COLO668 (cell line): ENCODE measurements around the gene IGSF9.

Experiments
- DNase-seq: peaks from one replicate; lab custom pipeline; 2025; ENCODE audit not compliant: unreplicated experiment; lab: John Stamatoyannopoulos, UW

The IGSF9 gene

DNA sequence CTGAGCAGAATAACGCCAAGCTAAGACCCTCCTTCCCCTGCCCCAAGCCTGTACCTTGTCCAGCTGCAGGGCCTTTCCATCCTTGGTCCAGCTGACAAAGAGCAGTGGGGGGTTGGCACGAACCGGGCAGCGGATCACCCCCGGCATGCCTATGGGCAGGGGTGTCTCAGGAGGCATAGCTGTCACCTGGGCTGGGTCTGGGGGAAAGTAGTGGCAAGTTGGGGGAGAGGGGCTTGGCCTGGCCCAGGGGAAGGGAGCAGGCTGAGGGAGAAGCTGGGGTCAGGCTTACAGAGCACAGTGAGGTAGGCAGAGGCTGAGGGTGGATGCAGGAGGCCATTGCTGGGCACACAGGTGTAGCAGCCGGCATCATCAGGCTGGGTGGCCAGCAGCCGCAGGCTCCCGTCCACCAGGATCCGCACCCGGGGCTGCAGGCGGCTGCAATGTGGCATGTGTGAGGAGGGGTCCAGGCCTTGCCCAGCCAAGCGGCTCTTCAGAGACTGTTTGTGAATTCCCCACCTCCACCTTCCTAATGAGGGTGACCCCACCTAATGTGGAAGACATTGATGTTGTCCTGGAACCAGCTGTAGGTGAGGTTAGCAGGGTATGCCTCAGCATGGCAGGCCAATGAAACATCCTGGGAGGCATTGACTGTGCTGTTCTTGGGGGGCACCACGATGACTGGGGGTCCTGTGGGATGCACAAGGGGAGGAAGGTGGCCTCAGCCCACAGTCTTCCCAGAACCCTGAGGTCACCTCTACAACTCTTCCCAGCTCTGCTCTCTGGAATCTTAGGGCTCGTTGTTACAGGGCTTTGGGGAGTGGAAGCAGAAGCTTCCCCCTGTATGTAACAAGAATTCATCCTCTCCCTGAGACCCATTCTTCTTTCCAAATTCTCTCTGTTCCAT, 11.0 kb downstream of the IGSF9 start:
- no peak for DNase-seq

DNA sequence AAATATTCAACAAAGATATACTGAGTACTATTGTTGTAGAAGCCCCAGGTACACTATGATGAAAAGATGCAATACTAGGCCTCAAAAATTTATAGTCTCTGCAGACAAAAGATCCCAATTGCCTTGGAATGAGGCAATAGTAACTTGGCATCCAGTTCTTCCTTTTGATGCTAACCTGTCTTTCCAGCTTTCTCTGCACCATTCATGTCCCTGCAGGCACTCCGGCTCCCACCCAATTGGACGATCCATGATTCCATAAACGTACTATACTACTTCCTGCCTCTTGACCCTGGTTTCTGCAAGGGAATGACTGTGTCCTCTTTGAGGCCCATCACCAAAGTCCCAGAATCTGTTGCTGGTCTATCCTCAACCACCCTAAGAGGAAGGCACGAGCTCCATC, 12.1 kb downstream of the IGSF9 start:
- DNase-seq = no peak

- DNase-seq = no peak
Measured at GRCh38 chr1:159932296-159933285, 12.8 kb downstream of the IGSF9 start.

- DNase-seq = no peak
Measured at GRCh38 chr1:159931795-159932173, 13.6 kb downstream of the IGSF9 start.

DNA sequence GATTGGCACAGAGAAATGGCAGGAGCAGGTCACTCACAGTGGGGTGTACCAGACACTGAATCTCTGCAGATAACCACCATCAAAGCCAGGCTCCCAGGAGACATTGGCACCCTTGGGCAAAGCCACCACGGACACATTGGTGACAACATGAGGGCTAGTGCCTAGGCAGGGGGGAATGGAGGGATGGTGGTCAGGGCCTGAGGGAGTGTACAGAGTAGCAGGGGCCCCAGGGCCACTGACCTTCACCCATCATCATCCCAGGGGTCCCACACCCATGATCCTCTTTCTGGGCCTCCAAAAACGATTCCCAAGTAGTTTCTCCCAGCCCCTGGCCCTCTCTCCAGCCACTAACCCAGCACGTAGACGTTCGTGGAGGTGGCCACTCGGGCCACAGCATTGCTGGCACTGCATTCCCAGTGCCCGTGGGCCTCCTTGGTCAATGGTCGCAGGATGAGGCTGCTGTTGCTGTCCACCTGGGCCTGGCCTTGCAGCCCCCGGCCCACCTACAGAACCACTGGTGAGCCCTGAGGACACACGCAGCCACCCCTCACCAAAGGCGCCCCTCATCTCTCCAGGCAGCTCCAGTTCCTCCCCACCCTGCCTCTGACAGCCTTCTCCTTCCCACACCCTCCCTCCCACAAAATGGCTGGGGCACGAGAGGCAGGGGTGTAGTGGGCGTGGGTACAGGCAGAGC, 14.2 kb downstream of the IGSF9 start:
- DNase-seq = no peak

GRCh38 chr1:159930634-159931033, 14.8 kb downstream of the IGSF9 start:
- DNase-seq = no peak

- DNase-seq = no peak
Measured at GRCh38 chr1:159930216-159930615, 15.2 kb downstream of the IGSF9 start.

DNA sequence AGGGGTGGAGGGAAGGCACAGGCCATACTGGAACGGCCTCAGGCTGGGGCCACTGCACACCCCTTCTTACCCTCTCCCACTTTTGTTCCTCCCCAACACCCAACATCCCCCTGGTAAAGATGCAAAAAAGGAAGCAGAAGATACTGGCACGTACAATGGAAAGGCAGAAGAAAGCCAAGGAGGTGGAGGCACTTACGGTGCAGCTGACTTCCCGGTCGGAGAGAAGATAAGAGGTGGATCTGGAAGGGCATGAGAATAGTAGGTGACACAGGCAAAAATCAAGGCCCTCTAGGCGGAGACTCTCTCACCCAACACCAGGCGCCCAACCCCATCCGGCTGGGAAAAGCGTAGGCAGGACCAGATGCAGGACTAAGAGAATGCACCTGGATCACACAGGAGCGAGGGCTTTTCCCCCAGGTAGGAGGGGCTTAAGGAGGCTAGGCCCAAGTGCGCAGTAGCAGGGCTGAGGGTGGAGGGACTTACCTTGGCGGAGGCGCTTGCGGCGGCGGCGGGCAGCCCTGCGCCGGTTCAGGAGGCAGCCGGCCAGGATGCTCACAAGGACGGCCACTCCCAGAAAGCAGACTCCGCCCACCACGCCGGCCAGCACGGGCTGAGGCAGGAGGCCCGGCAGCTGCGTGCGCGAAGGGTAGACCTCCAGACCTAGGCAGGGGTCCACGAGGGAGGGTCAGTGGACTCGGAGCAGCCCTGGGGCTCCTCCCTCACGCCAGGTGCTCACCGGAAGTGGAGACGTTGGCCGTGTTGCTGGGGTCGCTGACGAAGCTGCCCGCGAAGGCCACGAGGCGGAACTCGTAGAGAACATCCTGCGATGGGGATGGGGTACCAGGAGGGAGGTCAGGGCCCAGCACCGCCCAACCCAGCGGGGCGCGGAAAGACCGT, 16.0 kb downstream of the IGSF9 start:
- DNase-seq = peak; percentile 94

DNA sequence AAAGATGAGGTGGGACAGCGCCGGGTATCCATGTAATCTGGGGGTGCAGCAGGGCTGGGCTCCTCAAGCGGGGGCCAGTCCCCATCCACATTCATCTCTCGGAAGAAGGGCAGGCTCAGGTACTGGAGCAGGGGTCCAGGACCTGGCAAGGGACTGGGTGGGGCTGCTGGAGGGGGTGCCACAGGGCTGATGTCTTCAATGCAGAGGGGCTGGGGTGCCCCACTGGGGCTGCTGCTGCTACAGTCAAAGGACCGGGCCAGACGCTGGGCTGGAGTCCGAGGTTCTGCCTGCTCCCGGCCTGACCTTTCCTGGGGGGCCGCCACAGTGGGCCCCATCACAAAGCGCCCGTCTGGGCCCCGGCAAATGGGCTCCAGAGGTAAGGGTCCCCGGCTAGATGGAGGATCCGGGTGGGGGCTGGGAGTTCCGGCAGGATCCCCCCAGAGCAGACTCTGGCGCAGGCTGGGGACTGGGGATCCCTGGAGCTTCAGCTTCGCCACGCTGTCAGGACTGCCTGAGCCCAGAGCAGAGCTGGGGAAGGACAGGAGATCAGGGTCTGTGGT, 16.8 kb downstream of the IGSF9 start:
- peak; percentile 38 for DNase-seq

- peak; percentile 57 for DNase-seq
Measured at GRCh38 chr1:159927849-159928431, 17.5 kb downstream of the IGSF9 start.

- no peak for DNase-seq
Measured at GRCh38 chr1:159927211-159927848, 18.1 kb downstream of the IGSF9 start.

GRCh38 chr1:159925719-159926078, 19.7 kb downstream of the IGSF9 start:
- DNase-seq = no peak

DNA sequence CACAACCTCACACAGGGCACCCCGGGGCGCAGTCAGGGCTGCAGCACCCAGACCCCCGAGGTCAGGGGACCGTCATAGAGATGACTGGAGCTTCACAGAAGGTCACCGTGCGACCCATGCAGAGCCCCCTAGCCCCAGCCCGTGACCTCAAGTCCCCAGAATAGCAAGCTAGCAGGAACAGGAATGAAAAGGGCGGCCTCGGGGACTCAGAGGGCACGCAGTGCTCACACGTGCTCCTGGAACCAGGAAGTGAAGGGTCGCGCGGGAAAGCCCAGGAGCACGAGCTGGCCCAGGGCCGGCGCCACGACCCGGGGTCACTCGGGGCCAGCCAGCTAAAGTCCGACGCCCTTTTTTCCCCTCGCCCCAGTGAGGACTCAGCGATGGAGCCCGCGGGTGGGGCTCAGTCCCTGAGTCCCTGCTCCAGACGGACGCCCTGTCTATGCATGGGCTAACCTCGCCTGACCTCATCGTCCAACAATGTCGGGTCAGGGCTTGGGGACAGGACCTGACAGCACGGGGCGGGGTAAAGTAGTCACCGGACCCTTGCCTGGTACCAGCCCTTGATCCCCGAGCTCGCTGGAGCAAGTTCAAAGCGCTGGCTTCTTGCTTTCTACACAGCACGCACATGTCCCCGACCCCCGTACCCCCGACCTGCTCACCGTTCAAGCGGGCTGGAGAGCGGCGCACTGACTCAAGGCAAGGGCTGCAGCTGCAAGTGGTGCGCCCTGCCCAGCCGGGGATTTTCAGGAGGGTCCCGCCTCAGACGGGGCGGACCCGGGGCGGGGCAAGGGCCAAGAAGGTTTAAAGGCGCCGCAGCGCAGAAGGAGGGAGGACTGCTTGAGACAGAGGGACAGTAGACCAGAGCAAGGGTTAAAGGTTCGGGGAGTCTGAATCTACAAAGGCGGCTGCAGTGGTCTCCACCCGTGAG, 20.4 kb downstream of the IGSF9 start, which contains the start of gene TAGLN2:
Gene TAGLN2 (minus strand): TSS at position 717 of the 928 bp plus-strand sequence. CDS start 4,998 bp downstream, outside the sequence.
- no peak for DNase-seq

DNA sequence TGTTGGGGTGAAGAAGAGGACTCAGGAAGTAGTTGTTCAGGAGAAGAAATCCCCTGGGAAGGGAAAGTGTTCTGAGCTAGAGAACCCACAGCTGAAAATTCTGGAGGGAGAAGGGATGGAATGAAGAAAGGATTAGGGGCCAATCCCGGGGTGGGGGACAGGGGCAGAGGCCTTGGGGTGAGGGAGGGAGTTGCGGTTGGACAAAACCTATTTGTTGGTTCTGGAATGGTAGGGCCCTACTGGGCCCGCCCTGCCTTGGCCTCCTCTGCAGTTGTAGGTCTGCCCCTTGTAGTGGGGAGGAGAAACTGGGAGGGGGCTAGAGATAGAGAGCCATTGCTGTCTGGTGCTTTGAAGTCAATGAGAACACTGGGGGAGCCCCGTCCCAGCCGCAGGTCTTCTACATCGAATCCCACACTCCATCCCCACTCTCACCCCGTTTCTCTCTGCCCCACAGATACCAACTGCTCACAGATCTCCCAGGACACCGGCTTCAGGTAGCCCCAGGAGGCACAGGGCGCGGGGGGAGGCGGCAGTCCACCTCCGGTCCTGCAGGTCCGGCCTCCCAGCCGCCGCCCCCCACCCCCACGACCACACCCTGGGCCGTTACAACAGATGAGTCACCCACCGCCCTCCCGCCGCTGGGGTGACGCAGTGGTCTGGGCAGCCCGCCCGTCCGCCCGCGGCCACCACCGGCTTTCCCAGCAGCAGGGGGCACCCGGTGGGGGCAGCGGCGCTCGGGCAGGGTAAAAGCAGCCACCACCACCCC, 21.2 kb downstream of the IGSF9 start:
- DNase-seq = peak; percentile 38

DNA sequence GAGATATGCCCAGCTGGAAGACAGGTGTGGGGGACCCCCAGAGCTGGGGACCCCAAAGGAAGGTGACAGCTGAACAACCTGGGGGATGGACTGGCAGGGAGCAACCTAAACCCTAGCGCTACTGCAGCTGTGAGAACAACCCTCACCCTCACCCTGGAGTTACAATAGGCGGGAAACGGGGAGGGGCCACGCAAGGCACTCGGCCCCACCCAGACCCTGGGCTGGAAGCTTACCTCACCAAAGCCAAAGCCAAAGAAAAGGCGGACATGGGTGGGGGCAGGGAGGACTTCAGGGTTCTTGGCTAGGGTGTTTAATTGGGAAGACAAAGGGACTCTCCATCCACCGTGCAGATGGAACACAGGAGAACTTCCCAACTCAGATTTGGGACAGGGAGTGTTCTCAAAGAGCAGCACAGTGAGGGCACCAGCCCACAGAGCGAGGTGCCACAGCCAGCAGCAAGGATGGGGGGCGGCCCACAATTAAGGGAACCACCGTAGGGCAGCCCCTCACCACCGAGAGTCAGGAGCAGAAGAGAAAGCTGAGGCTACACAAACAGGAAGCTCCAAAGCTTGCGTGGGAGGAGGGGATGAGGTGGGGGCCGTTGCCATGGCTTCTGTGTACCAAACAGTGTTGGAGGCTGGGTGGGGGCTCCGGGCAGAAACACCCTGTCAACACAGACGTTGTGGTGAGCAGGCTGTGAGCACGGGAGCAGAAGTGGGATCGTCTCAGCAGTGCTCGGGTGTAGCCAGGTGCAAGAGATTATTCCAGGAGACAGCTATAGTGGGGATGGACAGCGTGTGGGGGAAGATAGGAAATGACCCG, 22.0 kb downstream of the IGSF9 start:
- DNase-seq = peak; percentile 94

GRCh38 chr1:159922511-159923202, 22.8 kb downstream of the IGSF9 start:
- DNase-seq = peak; percentile 67
